ENCODE data around the gene MYO7A. TPM values are rescaled to one million over a fixed set of nuclear protein-coding genes. Genes with fewer than 3 reads are reported as not detected.

Gene MYO7A
- total RNA-seq = under 0.01 TPM in 2 replicates

GRCh38 chr11:77127920-77128691 lies at the start of gene MYO7A:
MYO7A (plus strand) TSS chr11:77128246; CDS start chr11:77130635, 2,389 bp downstream.
- H4K20me1 ChIP-seq (ENCODE audit: insufficient read depth, low read length) = no peaks in the 10 kb centered on the region
- peak within 1 kb of the TSS; percentile 27 for H2AFZ ChIP-seq (ENCODE audit: low read length)
- H3K4me3 ChIP-seq (ENCODE audit: insufficient read depth, low read length) = peak within 1 kb of the TSS; percentile 69
- no peaks in the 10 kb centered on the region for H3K27me3 ChIP-seq (ENCODE audit: insufficient read depth, low read length)
- H3K27ac ChIP-seq (ENCODE audit: low read depth, low read length) = no peak within 1 kb of the TSS
- DNase-seq (ENCODE audit: insufficient read length, low spot score, missing footprints) = peak; percentile 90
- H3K4me1 ChIP-seq (ENCODE audit: insufficient read depth, low read length) = peaks cover 11% of the 10 kb centered on the region
- H3K9me3 ChIP-seq (ENCODE audit: low read depth, low read length) = no peaks in the 10 kb centered on the region
- H3K36me3 ChIP-seq (ENCODE audit: insufficient read depth, low read length) = no peaks in the 10 kb centered on the region
- peak within 1 kb of the TSS; percentile 90 for H3K4me2 ChIP-seq (ENCODE audit: insufficient read depth, low read length)
- no peaks in the 10 kb centered on the region for H3K79me2 ChIP-seq (ENCODE audit: insufficient read depth, low read length)
- no peak for TF ChIP-seq CTCF (IDR thresholded peaks at IDR 0.05; ENCODE audit: extremely low read depth, low read depth, low read length)

GRCh38 chr11:77079666-77080065 lies 48.4 kb upstream of the MYO7A start:
- Histone ChIP-seq H3K79me2 (ENCODE audit: insufficient read depth, low read length) (peaks cover 68% of the 10 kb centered on the region), H3K9me3 (ENCODE audit: low read depth, low read length) (no peaks in the 10 kb centered on the region), H3K4me3 (ENCODE audit: insufficient read depth, low read length) (no peak overlapping the region), H3K36me3 (ENCODE audit: insufficient read depth, low read length) (no peaks in the 10 kb centered on the region), H3K27ac (ENCODE audit: low read depth, low read length) (no peak overlapping the region), H3K4me1 (ENCODE audit: insufficient read depth, low read length) (peaks cover 23% of the 10 kb centered on the region), H4K20me1 (ENCODE audit: insufficient read depth, low read length) (no peaks in the 10 kb centered on the region), H2AFZ (ENCODE audit: low read length) (no peak overlapping the region), H3K27me3 (ENCODE audit: insufficient read depth, low read length) (no peaks in the 10 kb centered on the region), H3K4me2 (ENCODE audit: insufficient read depth, low read length) (no peak overlapping the region)
- DNase-seq (ENCODE audit: insufficient read length, low spot score, missing footprints) = no peak
- no peak for TF ChIP-seq CTCF (IDR thresholded peaks at IDR 0.05; ENCODE audit: extremely low read depth, low read depth, low read length)

GRCh38 chr11:77080643-77081210 lies 47.3 kb upstream of the MYO7A start:
- H3K27me3 ChIP-seq (ENCODE audit: insufficient read depth, low read length) = no peaks in the 10 kb centered on the region
- no peak overlapping the region for H2AFZ ChIP-seq (ENCODE audit: low read length)
- peak overlapping the region; percentile 14 for H3K4me2 ChIP-seq (ENCODE audit: insufficient read depth, low read length)
- no peaks in the 10 kb centered on the region for H3K9me3 ChIP-seq (ENCODE audit: low read depth, low read length)
- H3K4me3 ChIP-seq (ENCODE audit: insufficient read depth, low read length) = no peak overlapping the region
- peaks cover 23% of the 10 kb centered on the region for H3K4me1 ChIP-seq (ENCODE audit: insufficient read depth, low read length)
- H4K20me1 ChIP-seq (ENCODE audit: insufficient read depth, low read length) = no peaks in the 10 kb centered on the region
- no peaks in the 10 kb centered on the region for H3K36me3 ChIP-seq (ENCODE audit: insufficient read depth, low read length)
- H3K79me2 ChIP-seq (ENCODE audit: insufficient read depth, low read length) = peaks cover 58% of the 10 kb centered on the region
- TF ChIP-seq CTCF (IDR thresholded peaks at IDR 0.05; ENCODE audit: extremely low read depth, low read depth, low read length) = no peak
- no peak overlapping the region for H3K27ac ChIP-seq (ENCODE audit: low read depth, low read length)
- DNase-seq (ENCODE audit: insufficient read length, low spot score, missing footprints) = peak; percentile 97

GRCh38 chr11:77081381-77081851 lies 46.6 kb upstream of the MYO7A start:
- Histone ChIP-seq H3K27ac (ENCODE audit: low read depth, low read length) (no peak overlapping the region), H3K27me3 (ENCODE audit: insufficient read depth, low read length) (no peaks in the 10 kb centered on the region), H3K4me1 (ENCODE audit: insufficient read depth, low read length) (peaks cover 23% of the 10 kb centered on the region), H3K79me2 (ENCODE audit: insufficient read depth, low read length) (peaks cover 53% of the 10 kb centered on the region), H3K9me3 (ENCODE audit: low read depth, low read length) (no peaks in the 10 kb centered on the region), H2AFZ (ENCODE audit: low read length) (no peak overlapping the region), H4K20me1 (ENCODE audit: insufficient read depth, low read length) (no peaks in the 10 kb centered on the region), H3K4me3 (ENCODE audit: insufficient read depth, low read length) (no peak overlapping the region), H3K4me2 (ENCODE audit: insufficient read depth, low read length) (no peak overlapping the region), H3K36me3 (ENCODE audit: insufficient read depth, low read length) (no peaks in the 10 kb centered on the region)
- TF ChIP-seq CTCF (IDR thresholded peaks at IDR 0.05; ENCODE audit: extremely low read depth, low read depth, low read length) = no peak
- peak; percentile 65 for DNase-seq (ENCODE audit: insufficient read length, low spot score, missing footprints)
